ENCODE measurements around the gene HADHA.

GRCh38 chr2:26217720-26218119 lies 26.7 kb downstream of the HADHA start:
- TF ChIP-seq EZH2 (IDR thresholded peaks at IDR 0.05; ENCODE audit: borderline replicate concordance, insufficient read depth, low read length, poor library complexity, severe bottlenecking): no peak
- no peak for TF ChIP-seq CTCF (IDR thresholded peaks at IDR 0.05; ENCODE audit: poor library complexity, severe bottlenecking)
- no peak for TF ChIP-seq MXI1 (conservative IDR thresholded peaks at IDR 0.05; ENCODE audit: poor library complexity, severe bottlenecking)
- no peak for TF ChIP-seq REST (IDR thresholded peaks at IDR 0.05; ENCODE audit: borderline replicate concordance)
- no peak for TF ChIP-seq POLR2AphosphoS5 (IDR thresholded peaks at IDR 0.05)
- TF ChIP-seq SMC3 (conservative IDR thresholded peaks at IDR 0.05; ENCODE audit: poor library complexity): no peak
- TF ChIP-seq RAD21 (conservative IDR thresholded peaks at IDR 0.05): no peak
- no peak for TF ChIP-seq EP300 (conservative IDR thresholded peaks at IDR 0.05; ENCODE audit: poor library complexity, severe bottlenecking)
- no peak for TF ChIP-seq TAF1 (IDR thresholded peaks at IDR 0.05; ENCODE audit: low read depth)

Data from neural cell (in vitro differentiated cells).